HEK293 (cell line): ENCODE data around the gene VMO1.

Source experiments
- CTCF ChIA-PET: fragments of 350-600 bp; formaldehyde crosslinking; extraction: SDS; loops from one replicate; lab custom pipeline; 2021; ENCODE audit warnings: antibody characterized with exemption; lab: Yijun Ruan, JAX
- POLR2A ChIA-PET: fragments of 300-600 bp; formaldehyde crosslinking; extraction: SDS; loops from one replicate; lab custom pipeline; 2020; ENCODE audit warnings: antibody characterized with exemption, inconsistent platforms; lab: Yijun Ruan, JAX
- H3K27ac ChIP-seq: fragments of 200-500 bp; sonication (Bioruptor generic); 2 replicates; pipeline ENCODE4 v1.5.1; 2014; ENCODE audit warnings: low read depth, low read length, control low read depth, inconsistent platforms; ENCODE audit errors: extremely low read depth
- H3K36me3 ChIP-seq, 2 experiments: fragments of 200-500 bp in 1 of 2; sonication (Bioruptor generic) in 1 of 2; 1 replicate in 1 of 2; 2 replicates in 1 of 2; pipeline ENCODE4 v1.5.1; 2014 to 2017; ENCODE audit warnings: inconsistent platforms in 2 of 2, low read length in 2 of 2; ENCODE audit not compliant: control insufficient read depth in 2 of 2, insufficient read depth in 1 of 2
- H3K4me1 ChIP-seq: fragments of 200-500 bp; sonication (Bioruptor generic); 2 replicates; pipeline ENCODE4 v1.5.1; 2014; ENCODE audit warnings: mild to moderate bottlenecking, low read length, inconsistent platforms; ENCODE audit not compliant: control insufficient read depth, insufficient read depth
- H3K4me3 ChIP-seq: 2 replicates; pipeline ENCODE4 v1.5.1; 2011; ENCODE audit warnings: low read depth, mild to moderate bottlenecking, control low read depth, low read length, moderate library complexity
- H3K9me3 ChIP-seq: fragments of 200-500 bp; sonication (Bioruptor generic); 2 replicates; pipeline ENCODE4 v1.5.1; 2014; ENCODE audit warnings: low read depth, low read length, inconsistent platforms; ENCODE audit not compliant: control insufficient read depth, insufficient read depth
- BCL6B ChIP-seq: fragments of 450-650 bp; formaldehyde crosslinking; IDR thresholded peaks from 2 replicates; pipeline ENCODE4 v1.5.1; 2017; ENCODE audit warnings: missing biosample characterization, missing genetic modification characterization
- KLF9 ChIP-seq: fragments of 450-650 bp; formaldehyde crosslinking; IDR thresholded peaks from 2 replicates; pipeline ENCODE4 v1.5.1; 2016; ENCODE audit warnings: missing biosample characterization, missing genetic modification characterization, low read depth
- PRDM10 ChIP-seq: fragments of 450-650 bp; formaldehyde crosslinking; IDR thresholded peaks from 2 replicates; pipeline ENCODE4 v1.5.1; 2016; ENCODE audit warnings: missing biosample characterization, missing genetic modification characterization
- YY1 ChIP-seq: fragments of 450-650 bp; formaldehyde crosslinking; IDR thresholded peaks from 2 replicates; pipeline ENCODE4 v1.5.1; 2018; ENCODE audit warnings: missing biosample characterization, missing genetic modification characterization
- ZEB2 ChIP-seq: fragments of 450-650 bp; formaldehyde crosslinking; IDR thresholded peaks from 2 replicates; pipeline ENCODE4 v1.5.1; 2016; ENCODE audit warnings: missing biosample characterization, missing genetic modification characterization
- ZNF121 ChIP-seq: fragments of 450-650 bp; formaldehyde crosslinking; IDR thresholded peaks from 2 replicates; pipeline ENCODE4 v1.5.1; 2016; ENCODE audit warnings: missing biosample characterization, missing genetic modification characterization
- ZNF132 ChIP-seq: fragments of 450-650 bp; formaldehyde crosslinking; IDR thresholded peaks from 2 replicates; pipeline ENCODE4 v1.5.1; 2017; ENCODE audit warnings: missing biosample characterization, missing genetic modification characterization, borderline replicate concordance
- ZNF184 ChIP-seq: fragments of 450-650 bp; IDR thresholded peaks from 2 replicates; pipeline ENCODE4 v1.5.1; 2018; ENCODE audit warnings: missing biosample characterization, mild to moderate bottlenecking, missing genetic modification characterization
- ZNF341 ChIP-seq: fragments of 450-650 bp; formaldehyde crosslinking; IDR thresholded peaks from 2 replicates; pipeline ENCODE4; 2016; ENCODE audit warnings: low read depth, missing biosample characterization, missing genetic modification characterization
- ZNF37A ChIP-seq: fragments of 450-650 bp; IDR thresholded peaks from 2 replicates; pipeline ENCODE4 v1.5.1; 2018; ENCODE audit warnings: missing biosample characterization, missing genetic modification characterization
- ZNF416 ChIP-seq: fragments of 450-650 bp; formaldehyde crosslinking; IDR thresholded peaks from 2 replicates; pipeline ENCODE4 v1.5.1; 2016; ENCODE audit warnings: missing biosample characterization, missing genetic modification characterization
- ZNF423 ChIP-seq: fragments of 450-650 bp; formaldehyde crosslinking; IDR thresholded peaks from 2 replicates; pipeline ENCODE4 v1.5.1; 2016; ENCODE audit warnings: missing biosample characterization, missing genetic modification characterization
- ZNF426 ChIP-seq: fragments of 450-650 bp; formaldehyde crosslinking; IDR thresholded peaks from 2 replicates; pipeline ENCODE4 v1.5.1; 2017; ENCODE audit warnings: missing biosample characterization, missing genetic modification characterization, mild to moderate bottlenecking, inconsistent platforms, moderate library complexity
- ZNF48 ChIP-seq: fragments of 450-650 bp; formaldehyde crosslinking; IDR thresholded peaks from 2 replicates; pipeline ENCODE4 v1.5.1; 2016; ENCODE audit warnings: missing biosample characterization, missing genetic modification characterization
- ZNF514 ChIP-seq: fragments of 450-650 bp; formaldehyde crosslinking; IDR thresholded peaks from 2 replicates; pipeline ENCODE4 v1.5.1; 2016; ENCODE audit warnings: missing biosample characterization, missing genetic modification characterization
- ZNF529 ChIP-seq: fragments of 450-650 bp; formaldehyde crosslinking; IDR thresholded peaks from 2 replicates; pipeline ENCODE4 v1.5.1; 2017; ENCODE audit warnings: missing genetic modification characterization, missing biosample characterization; ENCODE audit not compliant: insufficient replicate concordance
- ZNF555 ChIP-seq: fragments of 450-650 bp; formaldehyde crosslinking; conservative IDR thresholded peaks from 2 replicates; pipeline ENCODE4 v1.5.1; 2017; ENCODE audit warnings: missing biosample characterization, mild to moderate bottlenecking, missing genetic modification characterization, inconsistent platforms
- ZNF558 ChIP-seq: fragments of 450-650 bp; formaldehyde crosslinking; IDR thresholded peaks from 2 replicates; pipeline ENCODE4 v1.5.1; 2016; ENCODE audit warnings: missing biosample characterization, missing genetic modification characterization
- ZNF624 ChIP-seq: fragments of 450-650 bp; formaldehyde crosslinking; IDR thresholded peaks from 2 replicates; pipeline ENCODE4 v1.5.1; 2017; ENCODE audit warnings: missing biosample characterization, missing genetic modification characterization
- ZNF664 ChIP-seq: fragments of 450-650 bp; formaldehyde crosslinking; IDR thresholded peaks from 2 replicates; pipeline ENCODE4 v1.5.1; 2016; ENCODE audit warnings: missing biosample characterization, missing genetic modification characterization
- ZNF777 ChIP-seq: fragments of 450-650 bp; formaldehyde crosslinking; IDR thresholded peaks from 2 replicates; pipeline ENCODE4 v1.5.1; 2017; ENCODE audit warnings: missing biosample characterization, missing genetic modification characterization, borderline replicate concordance
- ZNF792 ChIP-seq: fragments of 450-650 bp; formaldehyde crosslinking; IDR thresholded peaks from 2 replicates; pipeline ENCODE4 v1.5.1; 2016; ENCODE audit warnings: missing biosample characterization, missing genetic modification characterization
- TF ChIP-seq, protein P1 (sequence below): IDR thresholded peaks from 2 replicates; pipeline ENCODE4 v1.6.1; 2011; ENCODE audit warnings: mild to moderate bottlenecking, low read depth, low read length, borderline replicate concordance
- TF ChIP-seq, protein P2 (sequence below): fragments of 450-650 bp; formaldehyde crosslinking; optimal IDR thresholded peaks from 2 replicates; pipeline ENCODE3; 2016; ENCODE audit warnings: missing biosample characterization, mild to moderate bottlenecking, missing genetic modification characterization
- TF ChIP-seq, protein P3 (sequence below): fragments of 450-650 bp; formaldehyde crosslinking; IDR thresholded peaks from 2 replicates; pipeline ENCODE4 v1.5.1; 2017; ENCODE audit warnings: missing biosample characterization, missing genetic modification characterization

Gene VMO1

DNA sequence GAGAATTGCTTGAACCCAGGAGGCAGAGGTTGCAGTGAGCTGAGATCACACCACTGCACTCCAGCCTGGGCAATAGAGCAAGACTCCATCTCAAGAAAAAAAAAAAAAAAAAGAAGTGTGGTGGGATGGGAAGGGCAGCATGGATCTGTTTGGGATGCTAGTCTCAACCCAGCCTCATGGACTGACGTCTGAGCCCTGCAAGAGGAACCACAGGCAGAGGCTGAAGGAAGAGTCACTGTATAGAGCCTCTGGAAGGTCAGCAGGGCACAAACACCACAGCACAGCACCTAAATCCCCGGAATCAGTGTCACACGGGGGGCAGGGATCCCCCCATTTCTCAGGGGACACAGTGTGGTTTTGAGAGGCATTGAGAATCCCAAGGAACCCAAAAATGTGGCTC lies 35.6 kb downstream of the VMO1 start:
- POLR2A ChIA-PET = no interaction called here
- Histone ChIP-seq H3K4me1 (no peaks in the 10 kb centered on the region), H3K27ac (no peak overlapping the region), H3K4me3 (no peak overlapping the region), H3K9me3 (no peaks in the 10 kb centered on the region), H3K36me3 (no peaks in the 10 kb centered on the region)
- CTCF ChIA-PET = no interaction called here
- no peak for TF ChIP-seq ZNF184 (tag by site-specific recombination)
- TF ChIP-seq YY1 (tag by site-specific recombination) = no peak
- TF ChIP-seq ZNF132 (tag by site-specific recombination) = no peak
- TF ChIP-seq ZNF555 (tag by site-specific recombination) = no peak
- TF ChIP-seq ZNF426 (tag by site-specific recombination) = no peak
- peak; percentile 45; the same call in 1 of the 2 replicates for TF ChIP-seq ZNF664
- TF ChIP-seq ZNF792 (tag by site-specific recombination) = no peak
- no peak for TF ChIP-seq ZNF514
- TF ChIP-seq ZNF777 (tag by site-specific recombination) = no peak
- TF ChIP-seq ZNF529 (tag by site-specific recombination) = no peak
- TF ChIP-seq ZEB2 (tag by site-specific recombination) = no peak
- no peak for TF ChIP-seq BCL6B
- no peak for TF ChIP-seq KLF9 (tag by site-specific recombination)
- TF ChIP-seq ZNF423 (tag by site-specific recombination) = no peak
- TF ChIP-seq ZNF121 = peak; percentile 28; the same call in 1 of the 2 replicates
- TF ChIP-seq ZNF416 (tag by site-specific recombination) = no peak
- TF ChIP-seq ZNF624 (tag by site-specific recombination) = no peak
- no peak for TF ChIP-seq ZNF37A (tag by site-specific recombination)

- Histone ChIP-seq H3K9me3 (no peaks in the 10 kb centered on the region), H3K27ac (no peak overlapping the region), H3K4me3 (no peak overlapping the region), H3K36me3 (no peaks in the 10 kb centered on the region), H3K4me1 (no peaks in the 10 kb centered on the region)
- POLR2A ChIA-PET = interaction anchor here (1.0 kb wide), 1 partner anchor 192 kb away, joined by 3 read pairs; the partner anchor contains the start of genes RNF167 and SLC25A11
- TF ChIP-seq ZNF341 = peak; percentile 43
- TF ChIP-seq, protein P1, sequence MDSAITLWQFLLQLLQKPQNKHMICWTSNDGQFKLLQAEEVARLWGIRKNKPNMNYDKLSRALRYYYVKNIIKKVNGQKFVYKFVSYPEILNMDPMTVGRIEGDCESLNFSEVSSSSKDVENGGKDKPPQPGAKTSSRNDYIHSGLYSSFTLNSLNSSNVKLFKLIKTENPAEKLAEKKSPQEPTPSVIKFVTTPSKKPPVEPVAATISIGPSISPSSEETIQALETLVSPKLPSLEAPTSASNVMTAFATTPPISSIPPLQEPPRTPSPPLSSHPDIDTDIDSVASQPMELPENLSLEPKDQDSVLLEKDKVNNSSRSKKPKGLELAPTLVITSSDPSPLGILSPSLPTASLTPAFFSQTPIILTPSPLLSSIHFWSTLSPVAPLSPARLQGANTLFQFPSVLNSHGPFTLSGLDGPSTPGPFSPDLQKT = no peak
- CTCF ChIA-PET = no interaction called here
Measured at GRCh38 chr17:4748686-4749085, 37.5 kb downstream of the VMO1 start.

- H3K4me1 ChIP-seq = no peaks in the 10 kb centered on the region
- POLR2A ChIA-PET = no interaction called here
- CTCF ChIA-PET = interaction anchor here (0.9 kb wide), 1 partner anchor 17 kb away, joined by 3 read pairs; the partner anchor contains the start of gene MED11
- H3K27ac ChIP-seq = no peak overlapping the region
- H3K9me3 ChIP-seq = no peaks in the 10 kb centered on the region
- no peaks in the 10 kb centered on the region for H3K36me3 ChIP-seq
- H3K4me3 ChIP-seq = no peak overlapping the region
- TF ChIP-seq, protein P2, sequence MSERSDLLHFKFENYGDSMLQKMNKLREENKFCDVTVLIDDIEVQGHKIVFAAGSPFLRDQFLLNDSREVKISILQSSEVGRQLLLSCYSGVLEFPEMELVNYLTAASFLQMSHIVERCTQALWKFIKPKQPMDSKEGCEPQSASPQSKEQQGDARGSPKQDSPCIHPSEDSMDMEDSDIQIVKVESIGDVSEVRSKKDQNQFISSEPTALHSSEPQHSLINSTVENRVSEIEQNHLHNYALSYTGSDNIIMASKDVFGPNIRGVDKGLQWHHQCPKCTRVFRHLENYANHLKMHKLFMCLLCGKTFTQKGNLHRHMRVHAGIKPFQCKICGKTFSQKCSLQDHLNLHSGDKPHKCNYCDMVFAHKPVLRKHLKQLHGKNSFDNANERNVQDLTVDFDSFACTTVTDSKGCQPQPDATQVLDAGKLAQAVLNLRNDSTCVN (tag by site-specific recombination) = no peak
- TF ChIP-seq, protein P3, sequence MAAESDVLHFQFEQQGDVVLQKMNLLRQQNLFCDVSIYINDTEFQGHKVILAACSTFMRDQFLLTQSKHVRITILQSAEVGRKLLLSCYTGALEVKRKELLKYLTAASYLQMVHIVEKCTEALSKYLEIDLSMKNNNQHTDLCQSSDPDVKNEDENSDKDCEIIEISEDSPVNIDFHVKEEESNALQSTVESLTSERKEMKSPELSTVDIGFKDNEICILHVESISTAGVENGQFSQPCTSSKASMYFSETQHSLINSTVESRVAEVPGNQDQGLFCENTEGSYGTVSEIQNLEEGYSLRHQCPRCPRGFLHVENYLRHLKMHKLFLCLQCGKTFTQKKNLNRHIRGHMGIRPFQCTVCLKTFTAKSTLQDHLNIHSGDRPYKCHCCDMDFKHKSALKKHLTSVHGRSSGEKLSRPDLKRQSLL = no peak
- TF ChIP-seq ZNF48 (tag by site-specific recombination) = no peak
- no peak for TF ChIP-seq ZNF558 (tag by site-specific recombination)
- 0 out of 2 replicates have a peak, but pooled peaks have one; percentile 19 for TF ChIP-seq PRDM10 (tag by site-specific recombination)
Measured at GRCh38 chr17:4747847-4748246, 38.3 kb downstream of the VMO1 start.
